ENCODE results near the gene MRPL16. TPM values are rescaled to one million over a fixed set of nuclear protein-coding genes. Genes with fewer than 3 reads are reported as not detected.

The MRPL16 gene
- total RNA-seq, 1 experiment from 2014 or later = 53.4 TPM

DNA sequence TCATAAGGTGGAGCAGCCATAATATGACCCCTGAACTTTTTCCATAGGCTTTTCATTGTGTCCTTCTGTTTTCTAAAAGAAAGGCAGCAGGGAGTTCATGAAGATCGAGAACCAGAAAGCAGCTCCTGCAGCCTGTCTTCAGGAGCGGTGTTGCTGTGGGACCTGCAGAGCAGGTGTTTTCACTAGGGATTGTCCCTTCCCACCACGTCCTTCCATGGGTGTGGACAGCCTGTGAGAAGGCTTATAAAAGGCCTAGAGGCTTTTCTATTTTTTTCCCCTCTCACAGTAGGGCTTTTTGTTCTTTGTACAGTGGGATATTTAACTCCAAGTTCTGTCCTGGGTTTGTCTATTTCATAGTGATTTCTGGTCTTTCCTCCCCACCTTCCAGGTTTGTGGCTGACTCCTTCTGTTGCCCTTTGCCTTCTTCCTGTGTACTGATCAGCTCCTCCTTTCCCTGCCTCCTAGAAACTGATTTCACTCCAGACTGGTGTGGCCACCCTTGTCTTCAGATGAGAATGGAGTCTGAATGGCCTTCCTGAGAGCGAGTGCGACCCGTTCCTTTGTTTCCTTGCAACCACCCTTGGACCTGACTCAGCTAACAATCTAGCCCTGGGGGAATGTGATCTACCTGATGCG lies 10.1 kb downstream of the MRPL16 start:
- CTCF ChIA-PET = interaction anchor here (1.4 kb wide), 1 partner anchor 46 kb away, joined by 5 read pairs; the partner anchor contains the start of gene STX3
- Histone ChIP-seq H3K4me1 (ENCODE audit: insufficient read depth, low read length, poor library complexity, severe bottlenecking) (no peaks in the 10 kb centered on the region), H3K27ac (ENCODE audit: low read depth, low read length, poor library complexity, severe bottlenecking) (no peak overlapping the region), H3K27me3 (replicated peaks; ENCODE audit: insufficient read depth, low read depth, low read length, poor library complexity) (no peaks in the 10 kb centered on the region), H3K9me3 (ENCODE audit: low read depth, low read length, poor library complexity, severe bottlenecking) (no peaks in the 10 kb centered on the region), H3K36me3 (ENCODE audit: insufficient read depth, low read length, poor library complexity, severe bottlenecking) (peaks cover under 1% of the 10 kb centered on the region), H3K4me3 (ENCODE audit: low read depth, low read length, poor library complexity, severe bottlenecking) (no peak overlapping the region)
- intact Hi-C loops (cut with micrococcal nuclease; ENCODE audit: unreplicated experiment) = no loop called here
- no peak for DNase-seq (ENCODE audit: low spot score)
- POLR2A ChIA-PET (ENCODE audit: low non-redundant PET) = no interaction called here
- no TSS peak for BruUV-seq (replicated peaks)
- TF ChIP-seq, protein P1, sequence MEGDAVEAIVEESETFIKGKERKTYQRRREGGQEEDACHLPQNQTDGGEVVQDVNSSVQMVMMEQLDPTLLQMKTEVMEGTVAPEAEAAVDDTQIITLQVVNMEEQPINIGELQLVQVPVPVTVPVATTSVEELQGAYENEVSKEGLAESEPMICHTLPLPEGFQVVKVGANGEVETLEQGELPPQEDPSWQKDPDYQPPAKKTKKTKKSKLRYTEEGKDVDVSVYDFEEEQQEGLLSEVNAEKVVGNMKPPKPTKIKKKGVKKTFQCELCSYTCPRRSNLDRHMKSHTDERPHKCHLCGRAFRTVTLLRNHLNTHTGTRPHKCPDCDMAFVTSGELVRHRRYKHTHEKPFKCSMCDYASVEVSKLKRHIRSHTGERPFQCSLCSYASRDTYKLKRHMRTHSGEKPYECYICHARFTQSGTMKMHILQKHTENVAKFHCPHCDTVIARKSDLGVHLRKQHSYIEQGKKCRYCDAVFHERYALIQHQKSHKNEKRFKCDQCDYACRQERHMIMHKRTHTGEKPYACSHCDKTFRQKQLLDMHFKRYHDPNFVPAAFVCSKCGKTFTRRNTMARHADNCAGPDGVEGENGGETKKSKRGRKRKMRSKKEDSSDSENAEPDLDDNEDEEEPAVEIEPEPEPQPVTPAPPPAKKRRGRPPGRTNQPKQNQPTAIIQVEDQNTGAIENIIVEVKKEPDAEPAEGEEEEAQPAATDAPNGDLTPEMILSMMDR (conservative IDR thresholded peaks at IDR 0.05; ENCODE audit: low read depth, low read length) = no peak
- no peak for TF ChIP-seq EZH2 (IDR thresholded peaks at IDR 0.05; ENCODE audit: borderline replicate concordance, low read depth, low read length, poor library complexity, severe bottlenecking)

DNA sequence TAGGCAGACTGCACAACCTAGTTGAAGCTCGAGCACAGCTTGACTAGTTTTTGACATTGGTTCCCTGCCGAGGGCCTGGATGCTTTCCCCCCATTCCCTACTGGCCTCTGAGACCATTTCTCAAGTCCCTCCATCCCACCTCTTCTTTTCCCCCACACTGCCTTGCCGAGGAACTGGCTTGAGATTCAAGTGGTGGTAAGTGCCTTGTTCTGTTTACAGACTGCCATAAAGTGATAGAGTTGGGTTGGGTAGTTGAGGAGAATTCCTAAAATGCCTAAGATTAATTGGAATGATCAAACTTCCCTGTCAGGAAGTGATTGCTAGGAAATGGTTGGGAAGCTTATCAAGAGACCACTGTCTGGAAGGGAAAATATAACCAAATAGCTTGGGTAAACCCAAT lies 16.2 kb downstream of the MRPL16 start:
- Histone ChIP-seq H3K27me3 (replicated peaks; ENCODE audit: insufficient read depth, low read depth, low read length, poor library complexity) (no peaks in the 10 kb centered on the region), H3K27ac (ENCODE audit: low read depth, low read length, poor library complexity, severe bottlenecking) (no peak overlapping the region), H3K9me3 (ENCODE audit: low read depth, low read length, poor library complexity, severe bottlenecking) (no peaks in the 10 kb centered on the region), H3K4me3 (ENCODE audit: low read depth, low read length, poor library complexity, severe bottlenecking) (no peak overlapping the region), H3K36me3 (ENCODE audit: insufficient read depth, low read length, poor library complexity, severe bottlenecking) (no peaks in the 10 kb centered on the region), H3K4me1 (ENCODE audit: insufficient read depth, low read length, poor library complexity, severe bottlenecking) (no peaks in the 10 kb centered on the region)
- CTCF ChIA-PET = no interaction called here
- BruUV-seq (replicated peaks) = no TSS peak
- intact Hi-C loops (cut with micrococcal nuclease; ENCODE audit: unreplicated experiment) = no loop called here
- POLR2A ChIA-PET (ENCODE audit: low non-redundant PET) = no interaction called here
- no peak for DNase-seq (ENCODE audit: low spot score)
- TF ChIP-seq, protein P1 (conservative IDR thresholded peaks at IDR 0.05; ENCODE audit: low read depth, low read length) = no peak

DNA sequence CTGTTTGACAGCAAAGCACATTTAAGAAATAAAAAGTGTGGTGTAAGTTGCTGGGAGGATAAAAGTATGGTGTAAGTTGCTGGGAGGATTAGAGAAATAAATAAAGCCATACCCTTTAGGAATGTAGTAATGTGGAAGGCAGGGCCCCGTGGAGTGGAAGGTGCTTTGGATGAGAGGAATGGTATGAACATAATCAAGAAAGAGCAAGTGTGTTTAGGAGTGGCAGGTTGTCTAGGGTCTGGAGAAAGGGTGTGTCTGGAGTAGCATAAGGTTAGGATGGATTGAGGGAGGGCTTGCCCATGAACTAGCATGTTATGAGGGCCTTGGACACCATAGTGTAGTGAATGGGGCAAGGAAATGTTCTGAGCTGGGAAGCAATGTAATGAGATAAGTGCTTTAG lies 18.1 kb downstream of the MRPL16 start:
- ChIA-PET CTCF (no interaction called here), POLR2A (ENCODE audit: low non-redundant PET) (no interaction called here)
- intact Hi-C loops (cut with micrococcal nuclease; ENCODE audit: unreplicated experiment) = no loop called here
- BruUV-seq (replicated peaks) = no TSS peak
- Histone ChIP-seq H3K4me3 (ENCODE audit: low read depth, low read length, poor library complexity, severe bottlenecking) (no peak overlapping the region), H3K27ac (ENCODE audit: low read depth, low read length, poor library complexity, severe bottlenecking) (no peak overlapping the region), H3K36me3 (ENCODE audit: insufficient read depth, low read length, poor library complexity, severe bottlenecking) (no peaks in the 10 kb centered on the region), H3K27me3 (replicated peaks; ENCODE audit: insufficient read depth, low read depth, low read length, poor library complexity) (no peaks in the 10 kb centered on the region), H3K9me3 (ENCODE audit: low read depth, low read length, poor library complexity, severe bottlenecking) (no peaks in the 10 kb centered on the region), H3K4me1 (ENCODE audit: insufficient read depth, low read length, poor library complexity, severe bottlenecking) (no peaks in the 10 kb centered on the region)
- no peak for TF ChIP-seq EZH2 (IDR thresholded peaks at IDR 0.05; ENCODE audit: borderline replicate concordance, low read depth, low read length, poor library complexity, severe bottlenecking)
- TF ChIP-seq, protein P1 (conservative IDR thresholded peaks at IDR 0.05; ENCODE audit: low read depth, low read length) = no peak
- DNase-seq (ENCODE audit: low spot score) = no peak

Measured in A673 (cell line).